ENCODE results near the gene TSPAN15.

The TSPAN15 gene

GRCh38 chr10:69497611-69498390 is 46.5 kb downstream of the TSPAN15 start:
- DNase-seq (ENCODE audit: low read depth, low spot score): no peak
- H3K27ac ChIP-seq: no peak overlapping the region

GRCh38 chr10:69498711-69499471 is 47.6 kb downstream of the TSPAN15 start:
- no peak for DNase-seq (ENCODE audit: low read depth, low spot score)
- H3K27ac ChIP-seq: no peak overlapping the region

GRCh38 chr10:69499726-69500689 is 48.7 kb downstream of the TSPAN15 start:
- DNase-seq (ENCODE audit: low read depth, low spot score): no peak
- no peak overlapping the region for H3K27ac ChIP-seq

- H3K27ac ChIP-seq: no peak overlapping the region
- no peak for DNase-seq (ENCODE audit: low read depth, low spot score)
These were observed 49.7 kb downstream of the TSPAN15 start for GRCh38 chr10:69500864-69501468.

- no peak overlapping the region for H3K27ac ChIP-seq
- DNase-seq (ENCODE audit: low read depth, low spot score): no peak
These were observed 50.4 kb downstream of the TSPAN15 start for GRCh38 chr10:69501657-69502056.

- DNase-seq (ENCODE audit: low read depth, low spot score): no peak
- H3K27ac ChIP-seq: no peak overlapping the region
These were observed 51.3 kb downstream of the TSPAN15 start for GRCh38 chr10:69502589-69502988.

GRCh38 chr10:69503001-69503895 is 52.0 kb downstream of the TSPAN15 start:
- DNase-seq (ENCODE audit: low read depth, low spot score): no peak
- H3K27ac ChIP-seq: no peak overlapping the region

GRCh38 chr10:69503896-69504265 is 52.6 kb downstream of the TSPAN15 start:
- DNase-seq (ENCODE audit: low read depth, low spot score): no peak

GRCh38 chr10:69504576-69505250 is 53.4 kb downstream of the TSPAN15 start:
- no peak overlapping the region for H3K27ac ChIP-seq
- DNase-seq (ENCODE audit: low read depth, low spot score): no peak

More at GRCh38 chr10:69503896-69504265, 52.6 kb downstream of the TSPAN15 start:
- H3K27ac ChIP-seq: no peak overlapping the region

- H3K27ac ChIP-seq: no peak overlapping the region
- DNase-seq (ENCODE audit: low read depth, low spot score): no peak
These were observed 54.5 kb downstream of the TSPAN15 start for GRCh38 chr10:69505636-69506318.

- DNase-seq (ENCODE audit: low read depth, low spot score): no peak
- H3K27ac ChIP-seq: no peak overlapping the region
These were observed 55.2 kb downstream of the TSPAN15 start for GRCh38 chr10:69506487-69506833.

GRCh38 chr10:69506834-69507713 is 55.8 kb downstream of the TSPAN15 start:
- no peak overlapping the region for H3K27ac ChIP-seq

GRCh38 chr10:69508738-69509340 is 57.6 kb downstream of the TSPAN15 start:
- H3K27ac ChIP-seq: no peak overlapping the region
- no peak for DNase-seq (ENCODE audit: low read depth, low spot score)

More at GRCh38 chr10:69506834-69507713, 55.8 kb downstream of the TSPAN15 start:
- no peak for DNase-seq (ENCODE audit: low read depth, low spot score)

- no peak overlapping the region for H3K27ac ChIP-seq
- DNase-seq (ENCODE audit: low read depth, low spot score): peak; percentile 33
These were observed 61.6 kb downstream of the TSPAN15 start for GRCh38 chr10:69512901-69513300.

GRCh38 chr10:69513617-69514016 is 62.4 kb downstream of the TSPAN15 start:
- DNase-seq (ENCODE audit: low read depth, low spot score): no peak
- no peak overlapping the region for H3K27ac ChIP-seq

- DNase-seq (ENCODE audit: low read depth, low spot score): peak; percentile 27
- H3K27ac ChIP-seq: no peak overlapping the region
These were observed 64.5 kb downstream of the TSPAN15 start for GRCh38 chr10:69515699-69516259.
